Fibroblast of skin of back (primary cell): ENCODE data around the gene FOXN3. TPM values are rescaled to one million over a fixed set of nuclear protein-coding genes. Genes with fewer than 3 reads are reported as not detected.

Experiments
- DNase-seq: peaks from one replicate; pipeline ENCODE4 v3.0.0-alpha.2; 2013
- polyA plus RNA-seq, 2 experiments: library from polyadenylated mRNA; unstranded; fragments of 120-200 nt; gene quantifications; one replicate each; pipeline ENCODE4 v1.2.1, GENCODE V29; 2013; ENCODE audit not compliant: insufficient read length in 2 of 2

Gene FOXN3, protein sequence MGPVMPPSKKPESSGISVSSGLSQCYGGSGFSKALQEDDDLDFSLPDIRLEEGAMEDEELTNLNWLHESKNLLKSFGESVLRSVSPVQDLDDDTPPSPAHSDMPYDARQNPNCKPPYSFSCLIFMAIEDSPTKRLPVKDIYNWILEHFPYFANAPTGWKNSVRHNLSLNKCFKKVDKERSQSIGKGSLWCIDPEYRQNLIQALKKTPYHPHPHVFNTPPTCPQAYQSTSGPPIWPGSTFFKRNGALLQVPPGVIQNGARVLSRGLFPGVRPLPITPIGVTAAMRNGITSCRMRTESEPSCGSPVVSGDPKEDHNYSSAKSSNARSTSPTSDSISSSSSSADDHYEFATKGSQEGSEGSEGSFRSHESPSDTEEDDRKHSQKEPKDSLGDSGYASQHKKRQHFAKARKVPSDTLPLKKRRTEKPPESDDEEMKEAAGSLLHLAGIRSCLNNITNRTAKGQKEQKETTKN
- polyA plus RNA-seq (2013, experiment 1 of 2; ENCODE audit: insufficient read length): 38.0 TPM
- 77.3 TPM for polyA plus RNA-seq (2013, experiment 2 of 2; ENCODE audit: insufficient read length)

DNA sequence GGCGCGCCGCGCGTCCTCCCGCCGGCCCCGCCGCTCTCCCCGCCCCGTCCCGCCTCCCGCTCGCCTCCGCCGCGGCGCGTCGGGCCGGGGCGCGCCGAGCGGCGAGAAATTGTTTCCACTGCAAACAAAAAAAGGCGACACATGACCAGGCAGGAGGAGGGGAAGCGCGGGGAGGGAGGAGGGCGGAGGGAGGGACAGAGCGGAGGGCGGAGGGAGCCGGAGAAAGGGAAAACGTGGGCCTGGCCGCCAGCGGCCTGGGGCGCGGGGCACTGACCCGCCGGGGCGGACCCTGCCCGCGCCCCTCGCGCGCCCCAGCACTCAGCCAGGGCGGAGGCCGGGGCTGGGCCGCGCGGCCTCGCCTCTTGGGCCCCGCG is at the start of gene FOXN3:
FOXN3 (minus strand) TSS at position 143 of the 374 bp plus-strand sequence. CDS start 4,757 bp downstream, outside the sequence.
- DNase-seq: peak; percentile 93

DNA sequence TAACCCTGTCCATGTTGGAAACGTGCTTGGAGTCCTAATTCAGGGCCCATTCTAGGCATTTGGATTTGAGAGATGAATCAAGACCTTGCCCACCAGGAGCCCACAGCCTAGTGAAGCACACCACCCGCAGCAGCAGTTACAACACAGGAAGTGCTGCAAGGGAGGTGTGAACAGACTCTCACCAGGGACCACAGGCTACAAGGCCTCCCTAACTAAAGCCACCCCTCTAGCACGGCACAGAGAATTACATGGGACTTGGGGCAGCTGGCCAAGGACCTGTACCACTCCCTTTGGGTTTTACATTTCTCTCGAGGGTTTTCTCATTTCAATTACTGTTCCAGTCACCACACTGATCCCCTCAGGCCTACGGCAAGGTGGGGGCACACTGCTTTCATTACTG is 49.5 kb upstream of the FOXN3 start:
- no peak for DNase-seq

DNA sequence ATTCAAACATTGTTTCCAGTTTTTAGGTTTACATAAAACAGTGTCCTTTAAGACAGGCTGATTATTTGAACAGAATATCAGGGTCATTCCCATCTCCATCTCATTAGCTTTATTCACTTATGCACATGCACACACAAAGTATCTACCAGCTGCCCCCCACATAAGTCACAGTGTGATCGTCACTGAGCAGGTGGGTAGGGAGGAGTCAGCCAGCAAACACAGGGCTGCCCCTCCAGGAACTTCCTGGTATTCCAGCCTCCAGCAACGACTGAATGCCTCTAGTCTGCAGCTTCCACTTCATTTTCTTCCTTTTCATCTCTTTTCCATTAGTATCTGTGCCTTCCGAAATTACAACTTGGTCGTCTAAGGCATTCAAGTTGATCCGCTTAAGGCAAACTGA is 48.8 kb upstream of the FOXN3 start:
- no peak for DNase-seq

DNA sequence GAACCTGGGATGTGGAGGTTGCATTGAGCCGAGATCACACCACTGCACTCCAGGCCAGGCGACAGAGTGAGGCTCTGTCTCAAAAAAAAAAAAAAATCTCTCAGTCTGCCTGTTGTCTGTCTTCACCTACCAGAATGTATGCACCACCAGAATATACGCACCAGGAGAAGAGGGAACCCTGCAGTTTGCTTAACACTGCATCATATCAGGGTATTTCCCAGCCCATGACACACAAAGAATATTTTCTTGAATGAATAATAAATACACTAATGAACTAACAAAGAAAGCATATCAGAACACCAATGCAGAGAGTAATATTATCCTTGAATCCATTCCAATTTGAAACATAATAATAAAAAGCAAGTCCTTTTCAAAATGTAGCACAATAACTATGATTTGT is 44.2 kb upstream of the FOXN3 start:
- DNase-seq: peak; percentile 13

DNA sequence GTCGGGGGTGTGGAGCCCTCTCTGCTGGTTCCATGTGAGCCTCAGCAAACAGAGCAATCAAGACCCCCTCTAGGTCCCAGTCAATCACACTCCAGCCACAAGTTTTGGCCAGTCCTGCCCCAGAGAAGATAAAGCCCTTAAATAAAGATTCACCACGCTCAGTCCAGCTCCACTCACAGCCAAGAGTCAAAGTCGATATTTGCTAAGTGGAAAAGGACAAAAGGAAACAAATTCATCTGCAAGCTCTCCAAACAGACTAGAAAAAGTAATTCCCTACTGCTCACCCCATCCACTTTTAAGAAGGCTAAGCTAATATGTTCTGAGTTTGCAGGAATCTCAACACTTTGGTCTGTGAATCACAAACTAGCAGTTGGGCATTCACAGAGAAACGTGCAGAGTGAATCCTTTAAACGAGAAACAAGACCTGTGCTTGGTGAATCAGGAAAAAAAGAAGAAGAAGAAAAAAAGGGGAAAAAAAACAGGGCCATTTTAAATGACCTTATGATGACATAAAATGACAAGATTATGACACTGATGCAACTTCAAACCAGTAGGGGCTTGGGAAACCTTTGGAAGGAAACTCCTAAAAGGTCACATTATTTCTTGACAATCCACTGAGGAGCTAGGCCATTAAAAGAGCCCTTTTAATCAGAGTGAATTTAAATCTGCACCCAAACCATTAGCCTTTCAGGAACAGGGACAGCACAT is 41.8 kb upstream of the FOXN3 start:
- DNase-seq: no peak

DNA sequence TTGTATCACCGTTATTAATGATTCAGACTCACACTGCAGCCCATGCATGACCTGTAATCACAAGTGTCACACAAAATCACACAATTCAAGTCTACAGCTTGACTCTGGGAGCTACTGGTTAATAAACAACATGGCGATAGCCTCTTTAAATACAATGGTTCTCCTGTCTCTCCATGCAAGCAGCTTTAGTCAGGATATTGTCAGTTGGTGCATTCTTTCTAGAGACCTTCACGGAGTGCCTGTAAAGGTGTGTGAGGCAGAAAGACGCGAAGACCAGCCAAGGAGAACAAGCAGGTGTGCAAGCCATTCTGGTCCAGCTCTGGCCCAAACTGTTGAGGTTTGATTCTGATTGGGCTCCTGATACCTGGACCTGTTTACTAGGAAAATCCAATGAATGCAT is 40.0 kb upstream of the FOXN3 start:
- DNase-seq: no peak

DNA sequence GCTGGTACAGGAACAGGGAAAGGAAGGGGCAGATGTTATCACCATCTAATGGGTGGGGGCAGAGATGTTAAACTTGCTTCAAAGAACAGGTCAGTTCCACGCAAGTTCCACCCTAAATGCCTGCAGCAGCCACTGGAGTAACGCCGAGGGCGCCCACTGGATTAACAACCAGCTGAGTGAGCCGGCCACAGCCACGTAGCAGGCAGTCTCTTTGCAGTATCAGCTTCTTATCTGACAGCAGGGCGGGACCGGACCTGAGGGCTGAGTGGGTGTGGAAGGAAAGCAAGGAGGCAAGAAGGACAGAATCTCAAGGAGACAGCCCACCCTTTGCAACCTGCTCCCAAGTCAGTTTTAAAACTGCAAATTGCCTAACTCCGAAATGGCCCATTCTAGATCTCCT is 38.4 kb upstream of the FOXN3 start:
- DNase-seq: no peak

DNA sequence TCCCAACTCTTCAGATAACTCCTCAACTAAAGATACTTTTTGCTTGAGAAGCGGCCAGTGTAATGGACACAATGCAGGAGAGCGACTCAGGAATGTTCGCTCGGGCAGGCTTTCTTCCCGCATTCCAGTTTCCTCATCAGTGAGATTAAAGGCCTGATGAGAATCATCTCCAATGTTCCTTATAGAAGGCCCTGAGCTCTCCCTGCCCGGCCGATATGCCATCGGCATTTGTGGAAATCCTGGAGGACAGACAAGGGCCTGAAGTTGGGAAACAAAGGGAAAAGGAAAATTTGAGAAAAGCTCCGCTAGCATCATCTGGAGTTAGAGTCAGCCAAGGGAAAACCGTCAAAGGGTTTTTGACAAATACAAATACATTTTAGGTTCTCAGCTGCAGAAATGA is 38.0 kb upstream of the FOXN3 start:
- DNase-seq: no peak

DNA sequence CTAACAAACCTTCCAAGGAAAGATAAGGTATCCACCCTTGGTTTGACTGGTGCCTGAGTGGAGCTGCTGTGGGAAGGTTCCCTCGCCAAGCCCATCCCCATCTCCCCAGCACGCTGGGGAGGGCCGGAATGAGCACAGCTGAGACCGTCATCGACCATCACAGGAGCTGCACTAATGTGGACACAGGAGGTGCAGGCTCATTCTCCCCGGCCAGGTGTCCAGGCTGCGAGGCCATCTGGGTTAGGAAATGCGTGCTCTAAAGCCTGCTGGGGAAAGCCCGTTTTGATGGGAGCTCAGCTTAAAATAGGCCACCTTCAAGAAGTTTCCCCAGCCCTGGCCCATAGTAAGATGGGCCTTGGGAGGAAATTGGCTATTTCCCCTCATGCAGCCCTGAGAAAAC is 35.2 kb upstream of the FOXN3 start:
- no peak for DNase-seq

DNA sequence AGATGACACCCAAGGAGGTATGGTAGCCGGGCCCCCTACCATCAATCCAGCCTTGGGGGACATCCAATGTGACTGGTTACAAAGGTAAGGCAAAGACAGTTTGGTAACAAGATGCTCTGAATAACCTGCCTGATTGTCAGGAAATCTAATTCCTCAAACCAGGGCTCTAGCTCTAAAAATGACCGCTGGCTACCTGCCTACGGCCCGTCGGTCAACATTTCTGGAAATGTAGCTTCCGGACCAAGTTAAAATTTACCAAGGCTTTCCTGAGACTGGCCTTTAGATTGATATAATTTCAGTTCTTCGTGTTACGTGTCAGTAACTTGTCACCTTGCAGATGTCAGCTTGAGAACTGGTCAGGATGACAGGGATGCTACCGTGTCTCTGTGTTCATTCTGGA is 34.2 kb upstream of the FOXN3 start:
- no peak for DNase-seq

DNA sequence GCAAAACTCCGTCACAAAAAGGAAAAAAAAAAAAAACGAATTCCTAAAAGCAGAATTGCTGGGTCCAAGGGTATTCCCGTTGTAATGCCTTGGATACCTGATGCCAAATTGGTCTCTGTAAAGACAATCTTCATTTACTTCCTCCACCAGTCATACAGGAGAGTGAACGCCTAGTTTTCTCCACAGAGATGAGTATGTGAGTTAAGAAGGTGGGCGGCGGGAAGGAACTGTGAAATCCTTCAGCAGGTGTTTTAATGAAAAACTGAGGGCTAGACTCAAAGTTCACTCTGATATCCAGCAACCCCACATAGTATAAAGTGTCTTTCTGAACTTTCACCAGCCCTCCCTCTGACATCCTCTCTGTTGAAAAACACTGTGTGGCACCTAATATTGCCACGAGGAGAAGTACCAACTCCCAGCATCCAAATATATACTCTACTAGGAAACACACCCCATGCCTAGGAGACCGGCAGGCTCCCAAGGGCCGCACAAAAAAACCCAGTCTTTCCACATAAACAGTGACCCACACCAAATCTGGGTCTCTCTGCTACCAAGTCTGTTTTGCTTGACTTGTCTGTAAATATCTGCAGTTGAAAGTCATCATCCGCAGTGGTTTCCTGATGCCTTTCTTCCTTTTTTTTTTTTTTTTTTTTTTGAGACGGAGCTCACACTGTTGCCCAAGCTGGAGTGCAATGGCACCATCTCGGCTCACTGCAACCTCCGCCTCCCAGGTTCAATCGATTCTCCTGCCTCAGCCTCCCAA is 30.3 kb upstream of the FOXN3 start:
- no peak for DNase-seq

DNA sequence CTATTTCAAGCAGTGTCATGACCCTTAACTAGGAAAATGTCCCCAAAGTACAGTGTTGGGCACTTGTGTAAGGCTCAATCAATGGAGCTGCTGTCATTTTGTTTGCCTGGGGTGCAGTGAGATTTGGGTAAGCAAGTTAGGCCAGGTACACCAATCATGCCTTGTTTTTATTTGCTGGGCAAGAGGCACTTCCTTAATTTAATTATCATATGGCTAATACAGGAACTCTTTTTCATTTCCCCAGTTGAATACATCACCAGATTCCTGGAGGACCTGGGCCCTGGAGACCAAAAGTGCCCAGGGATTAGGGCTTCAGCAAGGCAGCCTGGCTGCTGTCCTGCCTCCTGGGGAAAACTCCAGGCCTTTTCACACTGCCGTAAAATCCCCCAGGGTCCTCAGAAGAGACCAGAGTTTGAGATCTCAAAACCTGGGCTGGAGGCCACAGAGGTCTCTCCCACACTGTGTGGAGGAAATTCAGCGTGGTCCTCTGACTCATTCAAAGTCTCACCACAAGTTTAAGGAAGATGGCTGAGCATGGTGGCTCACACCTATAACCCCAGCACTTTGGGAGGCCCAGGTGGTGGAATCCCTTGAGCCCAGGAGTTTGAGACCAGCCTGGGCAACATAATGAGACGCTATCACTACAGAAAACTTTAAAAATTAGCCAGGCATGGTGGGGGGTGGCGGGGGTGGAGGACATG is 28.4 kb upstream of the FOXN3 start:
- DNase-seq: peak; percentile 43

DNA sequence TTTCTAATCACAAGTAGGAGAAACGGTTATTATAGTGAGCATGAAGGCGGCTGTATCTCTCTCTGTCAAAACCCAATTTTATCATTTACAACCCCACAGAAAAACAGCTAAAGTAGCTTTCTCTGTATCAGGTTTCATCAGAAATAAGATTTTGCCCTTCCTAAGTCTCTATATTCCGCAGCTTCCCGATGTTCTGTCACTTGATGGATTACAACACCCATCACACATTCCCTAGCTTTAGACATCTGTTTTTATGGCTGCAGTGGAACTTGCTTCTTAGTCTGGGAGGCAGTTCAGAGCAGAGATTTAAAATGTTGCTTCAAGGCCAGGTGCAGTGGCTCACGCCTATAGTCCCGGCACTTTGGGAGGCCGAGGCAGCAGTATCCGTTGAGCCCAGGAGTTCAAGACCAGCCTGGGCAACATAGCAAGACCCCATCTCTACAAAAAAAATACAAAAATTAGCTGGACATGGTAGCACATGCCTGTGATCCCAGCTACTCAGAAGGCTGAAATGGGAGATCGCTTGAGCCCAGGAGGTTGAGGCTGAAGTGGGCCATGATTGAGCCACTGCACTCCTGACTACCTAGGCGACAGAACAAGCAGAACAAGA is 27.6 kb upstream of the FOXN3 start:
- peak; percentile 42 for DNase-seq

DNA sequence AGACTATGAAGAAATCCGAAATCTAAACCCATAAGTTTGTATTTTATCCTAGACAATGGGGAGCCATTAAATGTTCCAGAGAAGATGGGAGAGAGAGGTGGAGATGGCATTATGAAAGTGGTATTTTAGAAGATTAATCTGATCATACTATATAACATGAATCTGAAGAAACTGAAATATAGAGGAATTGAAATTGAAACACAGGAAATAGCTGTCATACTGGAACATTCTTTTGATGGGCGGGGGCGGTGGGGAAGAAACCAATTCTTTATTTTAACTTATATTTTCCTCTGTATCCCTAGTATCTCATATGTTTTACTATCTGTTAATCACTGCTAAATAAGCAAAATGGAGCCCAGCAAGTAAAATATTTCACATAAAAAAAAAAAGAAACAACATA is 27.0 kb upstream of the FOXN3 start:
- DNase-seq: peak; percentile 59

DNA sequence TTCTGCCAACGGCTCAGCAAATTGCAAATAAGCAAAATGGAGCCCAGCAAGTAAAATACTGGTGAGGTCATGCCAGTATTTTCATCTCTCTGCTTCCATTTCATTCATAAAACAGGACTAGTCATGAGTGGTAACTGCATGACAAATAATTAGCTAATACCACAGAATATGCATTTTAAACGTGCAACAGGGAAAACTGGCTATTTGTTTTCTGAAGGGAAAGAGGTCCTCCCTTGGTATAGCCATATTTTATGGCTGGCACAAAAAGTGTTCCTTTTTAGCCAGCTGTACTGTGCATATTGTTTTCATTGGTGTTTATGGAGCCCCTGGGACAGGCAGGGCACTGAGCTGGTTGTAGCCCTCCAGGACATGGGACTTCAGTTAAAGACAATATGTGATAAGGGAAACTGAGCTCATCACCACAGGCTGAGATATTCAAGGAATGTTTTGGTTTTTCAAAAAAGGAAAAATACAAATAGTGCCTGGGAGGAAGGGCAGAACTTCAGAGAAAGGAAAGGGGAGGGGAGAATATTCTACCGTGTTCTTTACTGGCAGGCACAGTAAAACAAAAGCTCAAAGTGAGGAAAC is 26.1 kb upstream of the FOXN3 start:
- peak; percentile 77 for DNase-seq

DNA sequence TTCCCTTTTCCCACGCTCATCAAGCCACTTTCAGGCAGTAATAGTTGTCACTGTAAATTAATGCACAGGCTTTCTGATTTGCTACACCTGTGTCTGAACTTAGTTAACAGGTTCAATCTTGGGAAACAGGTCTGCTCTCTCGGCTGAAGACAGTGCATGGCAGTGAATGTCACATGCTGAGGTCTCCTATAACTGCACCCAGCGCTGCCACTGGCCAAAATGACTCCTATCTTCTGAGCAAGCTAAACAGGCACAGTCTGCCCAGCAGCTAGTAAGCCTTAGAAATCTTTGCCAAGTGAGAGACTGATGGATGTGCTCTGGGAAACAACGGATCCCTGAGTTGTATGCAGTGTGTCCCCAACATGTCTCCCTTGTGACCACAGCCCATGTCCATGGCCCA is 25.2 kb upstream of the FOXN3 start:
- no peak for DNase-seq

DNA sequence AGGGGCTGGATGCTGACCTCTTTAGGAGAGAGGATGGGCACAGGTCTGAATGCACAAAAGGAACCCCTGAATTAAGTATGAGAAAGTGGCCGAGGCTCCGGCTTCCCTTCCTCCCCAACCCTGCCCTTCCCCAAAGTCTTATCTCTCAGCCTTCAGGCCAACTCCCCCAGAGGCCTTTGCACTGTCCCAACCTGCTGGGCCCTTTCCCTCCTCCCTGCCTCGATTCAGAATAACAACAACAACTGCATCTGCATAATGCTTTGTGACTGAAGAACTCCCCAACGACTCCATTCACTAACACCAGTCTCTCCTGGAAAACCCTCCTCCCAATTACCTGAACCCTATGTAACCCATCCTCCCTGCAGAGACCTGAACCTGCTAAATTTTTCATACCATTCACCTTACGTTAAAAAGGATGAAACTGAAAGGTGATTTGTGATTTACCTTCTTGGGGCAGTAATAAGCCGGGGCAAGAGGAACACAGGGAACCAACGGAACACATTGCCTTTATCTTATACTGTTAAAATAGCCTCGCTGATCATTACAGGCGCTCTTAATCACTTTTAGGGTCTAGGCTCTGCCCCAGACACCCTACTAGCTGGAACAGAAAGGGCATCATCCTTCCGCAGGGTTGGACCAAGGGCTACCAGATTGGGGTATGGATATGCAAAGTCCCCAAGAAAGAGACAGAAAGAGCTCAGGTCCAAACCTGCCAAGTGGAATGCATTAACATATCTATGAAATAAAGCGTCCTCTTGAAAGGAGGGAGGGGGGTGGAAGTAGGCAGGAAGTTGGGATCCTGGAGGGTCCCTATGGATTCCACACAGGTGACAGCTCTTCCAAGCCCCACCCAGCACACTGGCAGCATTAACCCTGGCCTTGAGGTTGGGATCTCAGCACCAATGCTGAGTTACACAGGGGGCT is 24.2 kb upstream of the FOXN3 start:
- no peak for DNase-seq

DNA sequence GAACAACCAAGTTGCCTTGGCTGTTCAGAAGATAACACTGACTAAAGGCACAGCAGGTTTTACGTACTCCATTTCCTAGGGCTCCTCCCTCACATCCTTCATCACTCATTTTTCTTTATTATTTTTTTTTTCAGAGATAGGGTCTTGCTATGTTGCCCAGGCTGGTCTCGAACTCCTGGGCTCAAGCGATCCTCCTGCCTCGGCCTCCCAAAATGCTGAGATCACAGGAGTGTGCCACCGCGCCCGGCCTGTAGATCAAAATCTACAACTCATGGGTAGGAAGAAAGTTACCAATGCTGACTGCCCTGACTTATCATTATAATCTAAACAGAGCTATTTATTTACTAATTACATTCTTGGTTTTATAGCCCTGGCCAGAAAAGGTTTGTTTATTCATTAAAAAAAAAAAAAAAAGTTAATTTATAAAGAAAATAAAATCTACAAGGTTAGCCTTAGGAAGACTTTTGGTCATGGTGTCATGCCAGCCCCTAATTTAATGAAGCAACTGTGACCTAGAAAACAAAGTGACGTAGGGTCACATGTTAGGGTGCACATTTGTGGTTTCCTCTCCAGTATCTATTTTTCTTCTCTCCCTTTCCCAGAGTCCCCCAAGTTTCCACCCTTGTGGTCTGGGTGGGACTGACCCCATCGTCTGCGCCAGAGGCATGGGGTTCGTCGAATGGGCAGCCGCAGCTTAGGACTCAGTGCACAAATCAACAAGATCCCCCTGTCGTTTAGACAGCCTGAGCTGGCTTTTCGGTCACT is 19.0 kb upstream of the FOXN3 start:
- no peak for DNase-seq

DNA sequence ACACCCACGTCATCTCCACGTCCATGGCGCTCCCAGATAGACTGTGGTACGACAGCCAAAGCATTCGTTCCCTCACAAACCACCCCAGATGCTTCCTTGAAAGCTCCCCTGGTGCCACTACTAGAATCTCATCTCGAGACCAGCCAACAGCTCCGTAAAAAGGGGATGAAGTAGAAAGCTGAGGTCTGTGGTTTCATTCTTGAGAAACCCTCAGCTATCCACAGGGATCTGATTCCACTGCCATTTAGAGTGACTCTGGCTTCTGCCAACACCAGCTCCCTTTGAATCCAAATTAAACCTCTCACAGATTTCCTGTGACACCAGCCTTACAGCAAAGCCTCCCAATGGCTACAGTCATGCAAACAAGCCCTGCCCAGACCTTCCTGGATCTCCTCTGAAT is 18.5 kb upstream of the FOXN3 start:
- no peak for DNase-seq

DNA sequence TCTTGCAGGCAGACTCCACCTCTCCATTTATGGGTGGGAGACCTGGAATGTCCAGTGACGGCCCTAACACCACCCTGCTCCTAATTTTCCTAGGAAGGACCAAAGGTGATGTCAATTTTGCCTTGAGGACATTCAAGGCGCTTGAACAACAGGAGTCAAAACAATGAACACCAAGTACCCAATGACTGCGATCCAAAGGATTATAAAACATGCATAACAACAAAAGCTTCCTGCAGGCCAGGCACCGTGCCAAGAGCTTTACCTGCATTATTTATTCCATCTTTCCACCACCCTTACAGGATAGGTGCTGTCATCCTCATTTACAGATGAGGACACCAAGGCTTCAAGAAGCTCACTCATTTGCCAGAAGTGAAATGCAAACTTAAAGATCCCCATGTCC is 15.2 kb upstream of the FOXN3 start:
- DNase-seq: no peak
